Upper lobe of right lung (tissue), 1 donor: Measurements from ENCODE around the gene ECI1. TPM values are rescaled to one million over a fixed set of nuclear protein-coding genes. Genes with fewer than 3 reads are reported as not detected.
A peak's percentile ranks its signal among the peaks of the same experiment; 100 is the strongest.

Experiments
- ATAC-seq: fragments of 200-7000 bp; cut with Tn5 transposase; one replicate; pipeline ENCODE4 v1.9.1; 2020; ENCODE audit warnings: mild to moderate bottlenecking, moderate library complexity
- DNase-seq: peaks from one replicate; pipeline ENCODE4 v3.0.0-alpha.2; 2020
- H3K27ac ChIP-seq: fragments of 200-600 bp; one replicate; pipeline ENCODE4 v1.8.0; 2022
- H3K27me3 ChIP-seq: fragments of 200-600 bp; one replicate; pipeline ENCODE4 v1.8.0; 2022; ENCODE audit warnings: mild to moderate bottlenecking
- H3K36me3 ChIP-seq: fragments of 200-600 bp; one replicate; pipeline ENCODE4 v1.8.0; 2022
- H3K4me1 ChIP-seq: fragments of 200-600 bp; one replicate; pipeline ENCODE4 v1.8.0; 2022
- H3K4me3 ChIP-seq: fragments of 200-600 bp; one replicate; pipeline ENCODE4 v1.8.0; 2022; ENCODE audit warnings: mild to moderate bottlenecking
- H3K9me3 ChIP-seq: fragments of 200-600 bp; one replicate; pipeline ENCODE4 v1.8.0; 2022
- intact Hi-C: fragments of 100-400 bp; cut with DNase I; formaldehyde crosslinking; loops from one replicate; pipeline ENCODE4 v1.11.0; 2022
- total RNA-seq: library from RNA; stranded (reverse); fragmentation: NEBNext Ultra II Directional; extraction: Animal tissue kit (Norgen Biotek cat#: 25700); gene quantifications from one replicate; pipeline ENCODE4 v1.2.1, GENCODE V29; 2021
- TF ChIP-seq, protein P1 (sequence below): fragments of 200-600 bp; IDR thresholded peaks from one replicate; pipeline ENCODE4 v1.8.0; 2022; ENCODE audit warnings: antibody characterized with exemption
- donor health status: DM: no; HTN: yes; CAD: no; lungs with severe emphysema.

The ECI1 gene
- total RNA-seq, 1 donor from 2014 or later, result 46.2 TPM

DNA sequence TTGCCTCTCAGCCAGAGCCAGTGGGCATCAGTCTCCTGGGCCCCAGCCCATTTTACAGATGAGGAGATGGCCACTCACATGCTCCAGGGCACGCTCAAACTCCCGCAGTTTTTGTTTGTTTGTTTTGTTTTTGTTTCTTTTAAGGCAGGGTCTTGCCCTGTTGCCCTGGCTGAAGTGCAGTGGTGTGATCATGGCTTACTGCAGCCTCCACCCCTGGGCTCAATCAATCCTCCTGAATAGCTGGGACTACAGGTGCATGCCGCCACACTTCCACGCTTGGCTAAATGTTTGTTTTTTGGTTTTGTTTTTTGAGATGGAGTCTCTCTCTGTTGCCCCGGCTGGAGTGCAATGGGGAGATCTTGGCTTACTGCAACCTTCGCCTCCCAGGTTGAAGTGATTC lies 24.5 kb downstream of the ECI1 start:
- no peaks in the 10 kb centered on the region for H3K27me3 ChIP-seq
- no peak overlapping the region for H3K27ac ChIP-seq
- no peaks in the 10 kb centered on the region for H3K9me3 ChIP-seq
- intact Hi-C loops, result no loop called here
- no peak overlapping the region for H3K4me3 ChIP-seq
- DNase-seq, result no peak
- H3K36me3 ChIP-seq, result peaks cover 31% of the 10 kb centered on the region
- H3K4me1 ChIP-seq, result peaks cover 19% of the 10 kb centered on the region
- ATAC-seq, result no peak
- TF ChIP-seq, protein P1, sequence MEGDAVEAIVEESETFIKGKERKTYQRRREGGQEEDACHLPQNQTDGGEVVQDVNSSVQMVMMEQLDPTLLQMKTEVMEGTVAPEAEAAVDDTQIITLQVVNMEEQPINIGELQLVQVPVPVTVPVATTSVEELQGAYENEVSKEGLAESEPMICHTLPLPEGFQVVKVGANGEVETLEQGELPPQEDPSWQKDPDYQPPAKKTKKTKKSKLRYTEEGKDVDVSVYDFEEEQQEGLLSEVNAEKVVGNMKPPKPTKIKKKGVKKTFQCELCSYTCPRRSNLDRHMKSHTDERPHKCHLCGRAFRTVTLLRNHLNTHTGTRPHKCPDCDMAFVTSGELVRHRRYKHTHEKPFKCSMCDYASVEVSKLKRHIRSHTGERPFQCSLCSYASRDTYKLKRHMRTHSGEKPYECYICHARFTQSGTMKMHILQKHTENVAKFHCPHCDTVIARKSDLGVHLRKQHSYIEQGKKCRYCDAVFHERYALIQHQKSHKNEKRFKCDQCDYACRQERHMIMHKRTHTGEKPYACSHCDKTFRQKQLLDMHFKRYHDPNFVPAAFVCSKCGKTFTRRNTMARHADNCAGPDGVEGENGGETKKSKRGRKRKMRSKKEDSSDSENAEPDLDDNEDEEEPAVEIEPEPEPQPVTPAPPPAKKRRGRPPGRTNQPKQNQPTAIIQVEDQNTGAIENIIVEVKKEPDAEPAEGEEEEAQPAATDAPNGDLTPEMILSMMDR, result no peak

DNA sequence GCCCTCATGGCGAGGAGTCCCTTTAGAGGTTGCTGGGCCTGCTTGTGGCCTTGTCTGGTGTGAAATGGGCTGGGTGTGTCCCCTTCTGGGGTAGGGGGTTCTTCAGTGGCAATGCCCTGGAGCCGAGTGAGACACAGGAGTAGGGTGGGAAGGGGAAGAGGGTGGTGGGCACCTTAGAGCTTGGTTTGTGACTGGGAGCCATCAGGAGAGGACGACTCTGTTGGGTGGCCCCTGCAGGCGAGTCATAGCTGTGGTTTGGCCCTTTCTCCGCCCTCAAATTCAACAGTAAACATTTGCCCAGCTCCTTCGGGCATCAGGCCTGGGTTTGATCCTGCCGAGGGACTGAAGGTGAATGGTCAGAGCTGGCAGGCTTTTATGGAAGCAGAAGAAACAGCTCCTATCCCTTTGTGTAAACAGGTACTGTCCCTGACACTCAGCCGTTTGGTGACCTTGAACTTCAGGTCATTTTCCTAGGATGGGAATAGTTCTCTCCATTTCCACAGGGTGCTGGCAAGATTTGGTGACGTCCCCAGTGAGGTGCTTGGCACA lies 25.1 kb downstream of the ECI1 start:
- no peak for DNase-seq
- H3K9me3 ChIP-seq, result no peaks in the 10 kb centered on the region
- ATAC-seq, result no peak
- intact Hi-C loops, result no loop called here
- no peak overlapping the region for H3K4me3 ChIP-seq
- peaks cover 19% of the 10 kb centered on the region for H3K4me1 ChIP-seq
- no peaks in the 10 kb centered on the region for H3K27me3 ChIP-seq
- H3K36me3 ChIP-seq, result peaks cover 25% of the 10 kb centered on the region
- TF ChIP-seq, protein P1, result no peak
- no peak overlapping the region for H3K27ac ChIP-seq

DNA sequence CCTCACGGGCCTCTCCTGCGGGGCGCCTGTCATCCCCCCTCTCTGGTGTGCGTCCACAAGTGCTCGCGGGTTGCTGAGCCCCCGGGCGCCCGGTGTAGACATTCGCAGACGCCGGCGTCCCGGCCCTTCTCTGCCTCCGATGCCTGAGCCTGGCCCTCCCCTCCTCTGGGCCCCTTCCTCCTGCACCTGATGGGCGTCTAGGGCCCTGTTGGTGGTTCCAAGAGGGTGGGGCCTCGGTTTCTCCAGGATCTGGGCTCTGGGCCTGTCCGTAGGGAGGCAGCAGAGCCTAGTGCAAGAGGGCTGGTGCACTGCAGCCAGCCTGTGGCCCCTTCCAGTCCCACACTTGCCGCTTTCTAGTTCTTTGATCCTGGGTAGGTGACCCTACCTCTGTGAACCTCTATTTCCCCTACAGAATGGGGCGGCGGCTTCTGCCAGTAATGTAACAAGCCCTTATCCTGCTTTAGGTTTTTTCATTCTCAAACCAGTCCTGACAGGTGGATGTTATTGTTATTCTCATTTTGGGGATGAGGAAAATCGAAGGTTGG lies 27.4 kb downstream of the ECI1 start:
- H3K9me3 ChIP-seq, result no peaks in the 10 kb centered on the region
- ATAC-seq (peak; percentile 56), DNase-seq (no peak)
- H3K27ac ChIP-seq, result peak overlapping the region; percentile 84
- H3K36me3 ChIP-seq, result peaks cover 10% of the 10 kb centered on the region
- H3K4me3 ChIP-seq, result peak overlapping the region; percentile 76
- intact Hi-C loops, result no loop called here
- H3K4me1 ChIP-seq, result peaks cover 19% of the 10 kb centered on the region
- TF ChIP-seq, protein P1, result no peak
- H3K27me3 ChIP-seq, result no peaks in the 10 kb centered on the region

DNA sequence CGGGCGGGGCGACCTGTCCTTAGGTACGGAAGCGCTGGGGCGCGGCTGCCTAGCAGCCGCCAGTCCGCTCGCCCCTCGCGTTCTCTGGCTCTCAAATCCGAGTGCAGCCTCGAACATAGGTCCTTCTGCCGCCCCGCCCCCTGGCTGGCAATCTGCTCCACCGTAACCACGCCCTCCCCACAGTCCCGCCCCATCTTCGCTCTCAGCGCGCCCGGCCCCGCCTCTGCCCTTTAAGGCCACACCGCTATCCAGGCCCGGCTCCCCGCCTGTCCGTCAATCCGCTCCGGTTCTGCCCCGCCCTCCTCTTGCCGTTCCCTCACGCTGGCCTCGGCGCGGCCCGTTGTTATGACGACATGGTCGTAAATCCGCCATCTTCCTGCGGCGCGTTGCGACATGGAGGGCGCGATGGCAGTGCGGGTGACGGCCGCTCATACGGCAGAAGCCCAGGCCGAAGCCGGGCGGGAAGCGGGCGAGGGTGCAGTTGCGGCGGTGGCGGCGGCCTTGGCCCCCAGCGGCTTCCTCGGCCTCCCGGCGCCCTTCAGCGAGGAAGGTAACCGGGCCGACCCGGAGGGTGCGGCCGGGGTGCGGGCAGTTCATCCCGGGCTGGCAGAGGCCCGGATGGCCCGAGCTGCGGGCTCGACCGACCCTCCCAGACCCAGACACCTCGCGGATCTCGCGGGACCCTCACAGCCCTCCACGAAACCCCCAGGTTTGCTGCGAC lies 28.0 kb downstream of the ECI1 start, which contains the start of gene E4F1:
Gene E4F1 (plus strand): TSS at position 371 of the 721 bp plus-strand sequence. CDS start 23 bp downstream, at position 394.
- Histone ChIP-seq H3K27me3 (no peaks in the 10 kb centered on the region), H3K27ac (peak within 1 kb of the TSS; percentile 84), H3K36me3 (peaks cover 4% of the 10 kb centered on the region), H3K4me3 (peak within 1 kb of the TSS; percentile 76), H3K4me1 (peaks cover 19% of the 10 kb centered on the region), H3K9me3 (no peaks in the 10 kb centered on the region)
- intact Hi-C loops, result no loop called here
- peak; percentile 100 for DNase-seq
- TF ChIP-seq, protein P1, result no peak
- peak; percentile 99 for ATAC-seq

DNA sequence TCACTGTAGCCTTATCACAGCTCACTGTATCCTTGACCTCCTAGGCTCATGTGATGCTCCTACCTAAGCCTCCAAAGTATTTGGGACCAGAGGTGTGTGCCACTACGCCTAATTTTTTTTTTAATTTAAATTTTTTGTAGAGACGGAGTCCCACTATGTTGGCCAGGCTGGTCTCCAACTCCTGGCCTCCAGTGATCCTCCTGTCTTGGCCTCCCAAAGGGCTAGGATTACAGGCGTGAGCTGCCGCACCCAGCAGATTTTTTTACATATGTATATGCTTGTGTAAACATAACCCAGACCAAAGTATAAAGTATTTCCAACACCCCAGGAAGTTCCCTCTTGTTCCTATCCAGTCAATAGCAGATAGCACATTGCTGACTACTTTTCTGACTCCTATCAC lies 35.1 kb downstream of the ECI1 start:
- intact Hi-C loops, result no loop called here
- H3K9me3 ChIP-seq, result no peaks in the 10 kb centered on the region
- no peak overlapping the region for H3K27ac ChIP-seq
- TF ChIP-seq, protein P1, result no peak
- DNase-seq (no peak), ATAC-seq (no peak)
- no peak overlapping the region for H3K4me3 ChIP-seq
- H3K36me3 ChIP-seq, result no peaks in the 10 kb centered on the region
- peaks cover 23% of the 10 kb centered on the region for H3K4me1 ChIP-seq
- no peaks in the 10 kb centered on the region for H3K27me3 ChIP-seq
